Stomach (tissue), 19 donors: ENCODE data around the gene ATP6V1E1. TPM values are rescaled to one million over a fixed set of nuclear protein-coding genes. Genes with fewer than 3 reads are reported as not detected.

Experiments
- DNase-seq, 2 donors: peaks; one replicate each; pipeline versions ENCODE4 v3.0.0 to v3.0.0-alpha.2; 2013 to 2019
- H3K27ac ChIP-seq, 5 donors: fragments of 200-600 bp in 4 of 5; sonication (generic) in 4 of 5; one replicate each; pipeline ENCODE4 v1.5.1; 2013 to 2019; ENCODE audit warnings: mild to moderate bottlenecking in 1 of 5, moderate library complexity in 1 of 5
- H3K27me3 ChIP-seq, 3 donors: fragments of 200-600 bp; sonication (generic); one replicate each; pipeline ENCODE4 v1.5.1; 2017 to 2019; ENCODE audit warnings: mixed run types in 1 of 3
- H3K36me3 ChIP-seq, 4 donors: fragments of 200-600 bp; sonication (generic); 1 replicate in 3 of 4; 2 replicates in 1 of 4; pipeline ENCODE4 v1.5.1; 2016 to 2019
- H3K4me1 ChIP-seq, 4 donors: fragments of 200-600 bp; sonication (generic); one replicate each; pipeline ENCODE4 v1.5.1; 2016 to 2019
- H3K4me3 ChIP-seq, 4 donors: fragments of 200-600 bp; sonication (generic) in 3 of 4; one replicate each; pipeline ENCODE4 v1.5.1; 2016 to 2019; ENCODE audit warnings: mild to moderate bottlenecking in 1 of 4
- H3K9me3 ChIP-seq, 4 donors: fragments of 200-600 bp; sonication (generic); one replicate each; pipeline ENCODE4 v1.5.1; 2016 to 2019
- CTCF ChIP-seq, 7 experiments: fragments of 450-650 bp in 4 of 7; fragments of 200-600 bp in 3 of 7; sonication (generic) in 3 of 7; IDR thresholded peaks; one replicate each; pipeline ENCODE4 v1.5.1; 2016 to 2019; ENCODE audit warnings: antibody characterized with exemption in 7 of 7, control low read depth in 2 of 7, mild to moderate bottlenecking in 1 of 7
- EP300 ChIP-seq: sonication (generic); formaldehyde crosslinking; IDR thresholded peaks from one replicate; pipeline ENCODE4 v1.6.1; 2017; ENCODE audit warnings: antibody characterized with exemption
- POLR2A ChIP-seq, 4 donors: fragments of 450-650 bp; IDR thresholded peaks; one replicate each; pipeline ENCODE4 v1.6.1; 2016; ENCODE audit warnings: antibody characterized with exemption in 4 of 4, control low read depth in 2 of 4, mild to moderate bottlenecking in 1 of 4, moderate library complexity in 1 of 4
- POLR2AphosphoS5 ChIP-seq, 3 donors: sonication (generic); formaldehyde crosslinking; IDR thresholded peaks; one replicate each; pipeline ENCODE4 v1.6.1; 2016; ENCODE audit warnings: antibody characterized with exemption in 3 of 3
- WGBS, 5 donors: extraction: QIAGEN DNeasy Blood & Tissue Kit in 3 of 5; methylation state at CpG; one replicate each; pipeline versions ENCODE4 v1.1.5 to v1.1.7; 2013 to 2018; 5-methylcytosine and 5-hydroxymethylcytosine counted together
- intact Hi-C: fragments of 100-400 bp; cut with DNase I; formaldehyde crosslinking; loops from one replicate; pipeline ENCODE4 v1.15.1; 2023; ENCODE audit warnings: low total_unique reads
- long read RNA-seq, 10 donors: transcript quantifications; one replicate each; lab custom pipeline, GENCODE V29; 2026
- polyA plus RNA-seq, 3 donors: library from polyadenylated mRNA; stranded (reverse); fragments of 200-250 nt; gene quantifications; one replicate each; pipeline ENCODE4 v1.2.3, GENCODE V29; 2013
- total RNA-seq, 5 donors: library from RNA; depleted of rRNA; stranded (reverse); fragments of >200 nt; gene quantifications; one replicate each; pipeline versions ENCODE4 v1.1.0 to v1.2.3, GENCODE V29; 2014 to 2016
- donor health status: healthy with polysubstance abuse.
- donor health status: Bipolar disorder and iron deficiency.
- donor health status: healthy.

The ATP6V1E1 gene
- total RNA-seq (100 to 1,000 TPM in 2 of 5 donors, 10 to 100 TPM in 3; 22.2 to 284 (median 58.7) TPM), polyA plus RNA-seq (100 to 1,000 TPM; 101 to 150 (median 133) TPM)
- long read RNA-seq, donor 1, transcript ATP6V1E1-201 (9 exons, 1,402 nt), result major isoform, 9 of 16 reads
- long read RNA-seq, donor 1, partial matches to known transcripts, result 6 of 16 reads
- long read RNA-seq, donor 1, other reads (novel, unspliced or antisense), result 0 of 16 reads
- long read RNA-seq, donor 2, transcript ATP6V1E1-201 (9 exons, 1,402 nt), result major isoform, 9 of 11 reads
- long read RNA-seq, donor 2, partial matches to known transcripts, result 0 of 11 reads
- long read RNA-seq, donor 2, other reads (novel, unspliced or antisense), result 0 of 11 reads
- long read RNA-seq, donor 3, transcript ATP6V1E1-201 (9 exons, 1,402 nt), result major isoform, 12 of 15 reads
- long read RNA-seq, donor 3, partial matches to known transcripts, result 0 of 15 reads
- long read RNA-seq, donor 3, other reads (novel, unspliced or antisense), result 0 of 15 reads
- long read RNA-seq, donor 4, partial matches to known transcripts, result 0 of 1 reads
- long read RNA-seq, donor 4, other reads (novel, unspliced or antisense), result 0 of 1 reads
- long read RNA-seq, donor 5, transcript ATP6V1E1-201 (9 exons, 1,402 nt), result major isoform, 27 of 34 reads
- long read RNA-seq, donor 5, partial matches to known transcripts, result 0 of 34 reads
- long read RNA-seq, donor 5, other reads (novel, unspliced or antisense), result 0 of 34 reads
- long read RNA-seq, donor 6, transcript ATP6V1E1-201 (9 exons, 1,402 nt), result major isoform, 31 of 37 reads
- long read RNA-seq, donor 6, transcript ATP6V1E1-206 (2 exons, 832 nt), result minor isoform, 5 of 37 reads
- long read RNA-seq, donor 6, partial matches to known transcripts, result 0 of 37 reads
- long read RNA-seq, donor 6, other reads (novel, unspliced or antisense), result 0 of 37 reads
- long read RNA-seq, donor 7, transcript ATP6V1E1-201 (9 exons, 1,402 nt), result major isoform, 17 of 21 reads
- long read RNA-seq, donor 7, partial matches to known transcripts, result 0 of 21 reads
- long read RNA-seq, donor 7, other reads (novel, unspliced or antisense), result 0 of 21 reads
- long read RNA-seq, donor 8, transcript ATP6V1E1-201 (9 exons, 1,402 nt), result major isoform, 18 of 26 reads
- long read RNA-seq, donor 8, transcript ATP6V1E1-206 (2 exons, 832 nt), result minor isoform, 6 of 26 reads
- long read RNA-seq, donor 8, partial matches to known transcripts, result 0 of 26 reads
- long read RNA-seq, donor 8, other reads (novel, unspliced or antisense), result 0 of 26 reads
- long read RNA-seq, donor 9, transcript ATP6V1E1-205 (3 exons, 558 nt), result minor isoform, 6 of 39 reads
- long read RNA-seq, donor 9, transcript ATP6V1E1-201 (9 exons, 1,402 nt), result major isoform, 20 of 39 reads
- long read RNA-seq, donor 9, partial matches to known transcripts, result 11 of 39 reads
- long read RNA-seq, donor 9, other reads (novel, unspliced or antisense), result 0 of 39 reads
- long read RNA-seq, donor 10, partial matches to known transcripts, result 0 of 5 reads
- long read RNA-seq, donor 10, other reads (novel, unspliced or antisense), result 0 of 5 reads

- peak; percentile 97 to 99 for DNase-seq
- Histone ChIP-seq H3K9me3 (no peaks in the 10 kb centered on the region), H3K4me3 (peak within 1 kb of the TSS; percentile 93 to 100 (median 98)), H3K4me1 (peaks cover 19 to 51% (median 36%) of the 10 kb centered on the region in 4 donors), H3K27me3 (no peaks in the 10 kb centered on the region), H3K36me3 (peaks cover 0 to 20% (median 12%) of the 10 kb centered on the region in 4 donors), H3K27ac (peak within 1 kb of the TSS; percentile 88 to 98 (median 91))
- 0 to 1% (median 0%) methylated on average over 38 to 45 of the region's 45 CpGs for WGBS, 5 donors
- intact Hi-C loops, result no loop called here
- TF ChIP-seq POLR2AphosphoS5 (IDR thresholded peaks at IDR 0.05) (peak; percentile 71 to 92 (median 91)), POLR2A (IDR thresholded peaks at IDR 0.05) (peak in 2 of 4 donors; percentile 61 to 69), EP300 (no peak), CTCF (IDR thresholded peaks at IDR 0.05) (no peak)
These were observed at the start of gene ATP6V1E1 for GRCh38 chr22:17628406-17629172. Gene ATP6V1E1 (minus strand): TSS chr22:17628749. CDS start chr22:17628635, 114 bp downstream.

- no peaks in the 10 kb centered on the region for H3K27me3 ChIP-seq
- 42 to 76% (median 55%) methylated on average over 1 of the region's 1 CpG for WGBS, 5 donors
- peaks cover 0 to 21% (median 9%) of the 10 kb centered on the region in 4 donors for H3K4me1 ChIP-seq
- no peak overlapping the region for H3K27ac ChIP-seq
- intact Hi-C loops, result no loop called here
- peaks cover 3 to 14% (median 7%) of the 10 kb centered on the region in 4 donors for H3K36me3 ChIP-seq
- no peaks in the 10 kb centered on the region for H3K9me3 ChIP-seq
- TF ChIP-seq CTCF (IDR thresholded peaks at IDR 0.05) (no peak), POLR2AphosphoS5 (IDR thresholded peaks at IDR 0.05) (no peak)
- no peak for DNase-seq
- H3K4me3 ChIP-seq, result no peak overlapping the region
These were observed 47.0 kb upstream of the ATP6V1E1 start for GRCh38 chr22:17675584-17675983.

- Histone ChIP-seq H3K27ac (no peak overlapping the region), H3K27me3 (no peaks in the 10 kb centered on the region), H3K36me3 (peaks cover 5 to 22% (median 14%) of the 10 kb centered on the region in 4 donors), H3K9me3 (no peaks in the 10 kb centered on the region), H3K4me3 (no peak overlapping the region), H3K4me1 (peaks cover 0 to 21% (median 9%) of the 10 kb centered on the region in 4 donors)
- no peak for DNase-seq
- intact Hi-C loops, result no loop called here
- TF ChIP-seq POLR2A (IDR thresholded peaks at IDR 0.05) (no peak), CTCF (IDR thresholded peaks at IDR 0.05) (no peak), EP300 (no peak), POLR2AphosphoS5 (IDR thresholded peaks at IDR 0.05) (no peak)
- WGBS, 5 donors, result 89 to 98% (median 95%) methylated on average over 7 of the region's 7 CpGs
These were observed 45.6 kb upstream of the ATP6V1E1 start for GRCh38 chr22:17674152-17674551.
